Smooth muscle cell (in vitro differentiated cells): ENCODE data around the gene PCGF3. TPM values are rescaled to one million over a fixed set of nuclear protein-coding genes. Genes with fewer than 3 reads are reported as not detected.

ENCODE experiments used
- DNase-seq: peaks from one replicate; lab custom pipeline; 2025; ENCODE audit not compliant: unreplicated experiment; lab: John Stamatoyannopoulos, UW
- H2AFZ ChIP-seq: fragments of 200-600 bp; sonication (generic); 2 replicates; pipeline ENCODE4 v1.6.0; 2016; ENCODE audit warnings: antibody characterized with exemption, low read depth, mild to moderate bottlenecking
- H3F3A ChIP-seq: fragments of 200-600 bp; sonication (generic); 2 replicates; pipeline ENCODE4 v1.6.0; 2017; ENCODE audit warnings: antibody characterized with exemption, low read depth
- H3K27ac ChIP-seq: fragments of 200-600 bp; sonication (generic); 2 replicates; pipeline ENCODE4 v1.5.1; 2016; ENCODE audit warnings: low read depth, mild to moderate bottlenecking
- H3K27me3 ChIP-seq: fragments of 200-600 bp; sonication (generic); 2 replicates; pipeline ENCODE4 v1.6.1; 2016; ENCODE audit warnings: low read depth, mild to moderate bottlenecking
- H3K36me3 ChIP-seq: fragments of 200-600 bp; sonication (generic); 2 replicates; pipeline ENCODE4 v1.5.1; 2016; ENCODE audit warnings: low read depth
- H3K4me1 ChIP-seq: fragments of 200-600 bp; sonication (generic); 2 replicates; pipeline ENCODE4 v1.5.1; 2016; ENCODE audit warnings: low read depth
- H3K4me2 ChIP-seq: fragments of 200-600 bp; sonication (generic); 2 replicates; pipeline ENCODE4 v1.6.0; 2016; ENCODE audit warnings: mild to moderate bottlenecking
- H3K4me3 ChIP-seq: fragments of 200-600 bp; sonication (generic); 2 replicates; pipeline ENCODE4 v1.5.1; 2016; ENCODE audit warnings: mild to moderate bottlenecking
- H3K79me2 ChIP-seq: fragments of 200-600 bp; sonication (generic); 2 replicates; pipeline ENCODE4 v1.6.0; 2016; ENCODE audit warnings: low read depth, mild to moderate bottlenecking
- H3K9ac ChIP-seq: fragments of 200-600 bp; sonication (generic); 2 replicates; pipeline ENCODE4 v1.6.0; 2016; ENCODE audit warnings: low read depth
- H3K9me3 ChIP-seq: fragments of 200-600 bp; sonication (generic); replicated peaks from 2 replicates; pipeline ENCODE4 v1.5.1; 2016; ENCODE audit warnings: low read depth
- H4K20me1 ChIP-seq: fragments of 200-600 bp; sonication (generic); 2 replicates; pipeline ENCODE4 v1.6.0; 2016; ENCODE audit warnings: low read depth
- CTCF ChIP-seq: fragments of 200-600 bp; sonication (generic); IDR thresholded peaks from 2 replicates; pipeline ENCODE4 v1.5.1; 2017; ENCODE audit warnings: borderline replicate concordance, mild to moderate bottlenecking, antibody characterized with exemption; ENCODE audit not compliant: insufficient read depth, poor library complexity, severe bottlenecking
- WGBS: methylation state at CpG from one replicate; pipeline ENCODE4 v1.1.7; 2016; ENCODE audit warnings: low lambda C conversion rate; 5-methylcytosine and 5-hydroxymethylcytosine counted together
- polyA plus RNA-seq: library from polyadenylated mRNA; unstranded; fragments of >200 nt; fragmentation: Nextera tagmentation; extraction: Ambion mirVana; gene quantifications from 2 replicates; pipeline ENCODE4 v1.2.1, GENCODE V29; 2016
- total RNA-seq: library from RNA; depleted of rRNA; stranded (reverse); fragments of >200 nt; gene quantifications from 2 replicates; pipeline ENCODE4 v1.2.3, GENCODE V29; 2014

Gene PCGF3
- total and polyA plus RNA-seq, 2 experiments from 2014 or later: 29.6 to 45.4 TPM

- Histone ChIP-seq H3K27me3 (no peaks in the 10 kb centered on the region), H3F3A (peaks cover 1% of the 10 kb centered on the region), H4K20me1 (peaks cover 70% of the 10 kb centered on the region), H3K4me2 (no peak overlapping the region), H2AFZ (no peak overlapping the region), H3K27ac (no peak overlapping the region), H3K9ac (no peak overlapping the region), H3K4me1 (no peaks in the 10 kb centered on the region), H3K9me3 (no peaks in the 10 kb centered on the region), H3K36me3 (no peaks in the 10 kb centered on the region), H3K79me2 (peaks cover 18% of the 10 kb centered on the region), H3K4me3 (no peak overlapping the region)
- DNase-seq: no peak
- 97% methylated on average over 13 of the region's 34 CpGs for WGBS
- TF ChIP-seq CTCF: no peak
Observed at GRCh38 chr4:747546-748170, 42.0 kb downstream of the PCGF3 start.

GRCh38 chr4:748461-748860, 42.8 kb downstream of the PCGF3 start:
- Histone ChIP-seq H3K36me3 (no peaks in the 10 kb centered on the region), H3K27ac (no peak overlapping the region), H2AFZ (no peak overlapping the region), H3K79me2 (peaks cover 18% of the 10 kb centered on the region), H4K20me1 (peaks cover 70% of the 10 kb centered on the region), H3K27me3 (no peaks in the 10 kb centered on the region), H3F3A (no peaks in the 10 kb centered on the region), H3K9ac (no peak overlapping the region), H3K4me3 (no peak overlapping the region), H3K9me3 (no peaks in the 10 kb centered on the region), H3K4me1 (no peaks in the 10 kb centered on the region), H3K4me2 (no peak overlapping the region)
- no peak for TF ChIP-seq CTCF
- DNase-seq: no peak
- 97% methylated on average over 19 of the region's 19 CpGs for WGBS

- 97% methylated on average over 20 of the region's 20 CpGs for WGBS
- Histone ChIP-seq H3K36me3 (no peaks in the 10 kb centered on the region), H2AFZ (no peak overlapping the region), H3F3A (no peaks in the 10 kb centered on the region), H4K20me1 (peaks cover 75% of the 10 kb centered on the region), H3K9me3 (no peaks in the 10 kb centered on the region), H3K4me2 (no peak overlapping the region), H3K27me3 (no peaks in the 10 kb centered on the region), H3K27ac (no peak overlapping the region), H3K4me1 (no peaks in the 10 kb centered on the region), H3K4me3 (no peak overlapping the region), H3K9ac (no peak overlapping the region), H3K79me2 (peaks cover 18% of the 10 kb centered on the region)
- TF ChIP-seq CTCF: no peak
- no peak for DNase-seq
Observed at GRCh38 chr4:749698-750666, 44.4 kb downstream of the PCGF3 start.
